ENCODE measurements around the gene C16orf90.
"Not testable (repeated sequence)": the region's sequence is repeated elsewhere in the genome, so short reads cannot be mapped to it uniquely, and the experiment has no call there.

C16orf90 gene

DNA sequence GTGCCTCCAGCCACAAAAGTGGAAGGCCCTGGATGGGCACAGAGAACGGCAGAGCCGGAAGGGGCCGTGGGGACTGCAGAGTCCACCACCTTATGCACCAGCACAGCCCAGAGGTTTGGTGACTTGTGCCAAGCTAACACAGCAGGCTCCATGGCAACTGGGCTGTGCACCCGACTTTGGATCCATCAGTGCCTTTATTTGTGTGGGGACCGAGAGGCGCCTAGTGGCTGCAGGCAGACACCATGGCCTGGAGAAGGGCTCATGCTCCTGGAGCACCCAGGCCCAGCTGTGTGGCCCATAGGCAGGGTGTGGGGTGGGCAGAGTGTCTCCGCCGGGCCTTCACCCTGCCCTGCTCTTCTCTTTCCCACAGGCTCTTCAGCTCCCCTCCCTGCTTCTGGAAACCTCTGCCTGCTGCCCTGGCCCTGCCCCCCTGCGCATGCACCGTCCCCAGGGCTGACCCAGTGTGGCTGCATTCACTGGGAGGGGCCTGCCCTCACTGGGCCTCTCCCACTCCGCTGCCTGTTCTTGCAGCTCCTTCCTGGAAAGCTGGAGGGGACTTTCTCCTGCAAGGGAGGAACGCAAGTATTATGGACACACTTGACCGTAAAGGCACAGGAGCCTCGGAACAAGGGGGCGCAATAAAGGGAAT, 10.1 kb downstream of the C16orf90 start:
- no peak for DNase-seq (ENCODE audit: low read depth in 2 of 2, low spot score in 1 of 2)

GRCh38 chr16:3484318-3485096, 10.8 kb downstream of the C16orf90 start:
- DNase-seq (ENCODE audit: low read depth in 2 of 2, low spot score in 1 of 2), result no peak

GRCh38 chr16:3482659-3483241, 12.5 kb downstream of the C16orf90 start:
- DNase-seq (ENCODE audit: low read depth in 2 of 2, low spot score in 1 of 2), result no peak

- DNase-seq (ENCODE audit: low read depth in 2 of 2, low spot score in 1 of 2), result no peak
These were observed 13.3 kb downstream of the C16orf90 start for GRCh38 chr16:3481696-3482658.

GRCh38 chr16:3480901-3481695, 14.2 kb downstream of the C16orf90 start:
- DNase-seq (ENCODE audit: low read depth in 2 of 2, low spot score in 1 of 2), result no peak

DNA sequence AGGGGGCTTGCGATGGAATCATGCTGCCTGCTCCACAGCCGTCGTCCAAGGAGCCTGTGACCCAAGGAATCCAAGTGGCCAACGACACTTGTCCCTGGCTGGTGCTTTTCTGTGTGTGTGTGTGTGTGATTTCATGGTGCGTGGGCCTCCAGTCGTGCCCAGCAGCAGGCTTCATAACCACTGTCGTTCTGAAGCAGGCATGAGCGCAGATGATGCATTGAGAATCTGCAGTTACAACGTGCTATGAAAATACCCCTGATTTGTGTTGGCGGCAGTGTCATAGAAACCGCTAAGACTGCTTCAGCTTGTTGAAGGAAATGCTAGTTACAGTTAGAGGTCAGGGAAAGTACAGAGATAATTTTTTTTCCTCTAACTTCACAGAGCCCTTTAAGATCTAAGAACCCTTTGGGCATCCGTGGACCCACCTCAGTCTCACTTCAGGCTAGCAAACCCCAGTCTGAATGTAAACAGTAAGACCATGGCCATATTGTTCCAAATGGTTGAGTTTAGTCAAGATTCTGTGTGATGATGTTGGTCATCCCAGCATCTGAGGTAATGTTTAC, 15.6 kb downstream of the C16orf90 start:
- DNase-seq (ENCODE audit: low read depth in 2 of 2, low spot score in 1 of 2), result no peak

- DNase-seq (ENCODE audit: low read depth in 2 of 2, low spot score in 1 of 2), result no peak
These were observed 16.9 kb downstream of the C16orf90 start for GRCh38 chr16:3478242-3478925.

GRCh38 chr16:3476409-3476808, 18.9 kb downstream of the C16orf90 start:
- no peak for DNase-seq (ENCODE audit: low read depth in 2 of 2, low spot score in 1 of 2)

GRCh38 chr16:3475604-3476375, 19.5 kb downstream of the C16orf90 start:
- no peak for DNase-seq (ENCODE audit: low read depth in 2 of 2, low spot score in 1 of 2)

DNA sequence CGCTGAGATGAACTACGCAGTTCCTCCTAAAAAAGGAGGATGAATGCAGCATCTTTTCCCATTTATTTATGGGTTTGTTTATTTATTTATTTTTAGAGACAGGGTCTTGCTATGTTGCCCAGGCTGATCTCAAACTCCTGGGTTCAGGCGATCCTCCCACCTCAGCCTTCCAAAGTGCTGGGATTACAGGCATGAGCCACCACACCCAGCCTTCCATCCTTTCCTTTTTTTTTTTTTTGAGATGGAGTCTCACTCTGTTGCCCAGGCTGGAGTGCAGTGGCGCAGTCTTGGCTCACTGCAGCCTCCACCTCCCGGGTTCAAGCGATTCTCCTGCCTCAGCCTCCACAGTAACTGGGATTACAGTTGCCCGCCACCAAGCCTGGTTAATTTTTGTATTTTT, 20.4 kb downstream of the C16orf90 start:
- DNase-seq (ENCODE audit: low read depth in 2 of 2, low spot score in 1 of 2), result not testable (repeated sequence)

GRCh38 chr16:3474136-3474779, 21.0 kb downstream of the C16orf90 start:
- DNase-seq (ENCODE audit: low read depth in 2 of 2, low spot score in 1 of 2), result no peak

DNA sequence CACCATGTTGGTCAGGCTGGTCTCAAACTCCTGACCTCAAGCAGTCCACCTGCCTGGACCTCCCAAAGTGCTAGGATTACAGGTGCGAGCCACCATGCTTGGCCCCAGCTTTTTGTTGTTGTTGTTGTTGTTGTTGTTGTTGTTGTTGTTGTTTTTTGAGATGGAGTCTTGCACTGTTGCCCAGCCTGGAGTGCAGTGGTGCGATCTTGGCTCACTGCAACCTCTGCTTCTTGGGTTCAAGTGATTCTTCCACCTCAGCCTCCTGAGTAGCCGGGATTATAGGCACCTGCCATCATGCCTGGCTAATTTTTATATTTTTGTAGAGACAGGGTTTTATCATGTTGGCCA, 21.7 kb downstream of the C16orf90 start:
- not testable (repeated sequence) for DNase-seq (ENCODE audit: low read depth in 2 of 2, low spot score in 1 of 2)

- no peak for DNase-seq (ENCODE audit: low read depth in 2 of 2, low spot score in 1 of 2)
These were observed 22.3 kb downstream of the C16orf90 start for GRCh38 chr16:3472878-3473595.

DNA sequence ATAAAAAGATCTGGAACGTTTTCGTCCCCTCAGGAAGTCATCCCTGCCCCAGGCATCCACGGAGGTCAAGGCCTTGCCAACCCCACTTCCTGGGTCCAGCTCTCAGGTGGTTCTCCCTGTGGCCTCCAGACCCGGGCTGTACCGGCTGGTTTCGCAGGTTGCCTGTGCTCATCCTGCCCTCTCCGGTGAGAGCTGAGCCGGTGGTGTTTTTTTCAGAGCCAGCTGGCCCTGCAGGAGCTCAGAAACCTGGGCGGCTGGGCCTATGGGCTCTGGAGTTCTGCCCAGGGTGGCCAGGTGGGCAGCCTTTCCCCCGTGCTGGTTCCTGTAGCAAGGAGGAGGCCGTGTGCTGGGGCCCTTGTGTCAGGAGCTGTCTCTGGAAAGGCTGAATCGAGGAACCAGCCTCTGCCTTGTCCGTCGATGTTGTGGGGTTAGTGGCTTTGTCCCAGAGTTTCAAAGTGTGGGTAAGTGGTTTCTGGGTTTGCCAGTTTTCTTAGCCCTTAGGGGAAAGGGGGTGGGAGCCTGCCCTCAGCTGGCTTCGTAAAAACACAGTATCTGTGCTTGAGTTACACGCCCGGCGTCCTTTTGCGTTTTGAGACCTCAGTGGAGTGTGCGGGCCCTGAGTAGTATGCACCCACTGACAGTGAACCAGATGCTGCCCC, 23.6 kb downstream of the C16orf90 start:
- no peak for DNase-seq (ENCODE audit: low read depth in 2 of 2, low spot score in 1 of 2)

- DNase-seq (ENCODE audit: low read depth in 2 of 2, low spot score in 1 of 2), result no peak
These were observed 24.6 kb downstream of the C16orf90 start for GRCh38 chr16:3470723-3471122.

DNA sequence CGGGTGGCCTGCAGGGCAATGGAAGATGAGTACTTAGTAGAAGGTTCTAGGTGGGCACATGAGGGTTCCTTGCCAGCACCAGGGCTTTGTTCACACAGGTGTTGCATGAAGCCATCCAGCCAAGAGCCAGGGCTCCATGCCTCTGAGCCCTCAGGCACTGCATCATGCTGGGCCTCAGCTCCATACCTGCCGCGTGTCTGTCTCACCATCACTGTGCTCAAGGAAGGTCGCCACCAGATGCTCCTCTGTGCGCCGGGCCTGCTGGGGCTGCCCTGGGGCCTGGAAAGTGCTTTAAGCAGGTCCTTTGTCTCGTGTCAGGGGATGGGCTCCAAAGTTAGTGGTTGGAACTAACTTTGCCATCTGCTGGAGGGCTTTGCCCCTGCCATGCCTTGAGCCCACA, 25.6 kb downstream of the C16orf90 start:
- DNase-seq (ENCODE audit: low read depth in 2 of 2, low spot score in 1 of 2), result no peak

GRCh38 chr16:3468501-3468900, 26.8 kb downstream of the C16orf90 start:
- DNase-seq (ENCODE audit: low read depth in 2 of 2, low spot score in 1 of 2), result no peak
